HT1080 (cell line): Measurements from ENCODE around the gene SYPL2. TPM values are rescaled to one million over a fixed set of nuclear protein-coding genes. Genes with fewer than 3 reads are reported as not detected.
A peak's percentile ranks its signal among the peaks of the same experiment; 100 is the strongest.
"Not testable (repeated sequence)": the region's sequence is repeated elsewhere in the genome, so short reads cannot be mapped to it uniquely, and the experiment has no call there.

Experiments used
- DNase-seq: peaks from one replicate; pipeline ENCODE4 v3.0.0-alpha.2; 2015; ENCODE audit warnings: low read depth
- total RNA-seq: library from RNA; depleted of rRNA; stranded (reverse); fragments of >200 nt; shearing (Covaris generic); gene quantifications from 2 replicates; pipeline ENCODE4 v1.2.3, GENCODE V29; 2014

The SYPL2 gene
- total RNA-seq, 1 experiment from 2014 or later = 0.05 TPM

DNA sequence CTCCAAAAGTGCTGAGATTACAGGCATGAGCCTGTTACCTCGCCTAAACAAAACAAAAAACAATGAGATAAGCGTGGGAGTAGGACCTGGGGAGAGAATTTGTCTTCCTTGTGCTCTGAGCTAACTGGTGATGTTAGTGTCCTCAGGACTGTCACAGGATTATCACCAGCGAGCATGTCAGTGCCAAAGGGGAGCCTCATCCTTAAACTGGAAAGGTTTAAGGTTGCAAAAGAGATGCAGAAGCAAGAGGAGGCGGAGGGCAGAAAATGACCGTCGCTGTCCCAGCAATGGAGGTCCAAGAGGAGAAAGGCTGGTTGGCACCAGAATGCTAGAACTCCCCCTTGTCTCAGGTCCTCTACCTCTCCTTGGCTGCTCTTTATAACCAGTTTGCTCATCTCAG, 3.9 kb downstream of the SYPL2 start:
- DNase-seq = no peak

DNA sequence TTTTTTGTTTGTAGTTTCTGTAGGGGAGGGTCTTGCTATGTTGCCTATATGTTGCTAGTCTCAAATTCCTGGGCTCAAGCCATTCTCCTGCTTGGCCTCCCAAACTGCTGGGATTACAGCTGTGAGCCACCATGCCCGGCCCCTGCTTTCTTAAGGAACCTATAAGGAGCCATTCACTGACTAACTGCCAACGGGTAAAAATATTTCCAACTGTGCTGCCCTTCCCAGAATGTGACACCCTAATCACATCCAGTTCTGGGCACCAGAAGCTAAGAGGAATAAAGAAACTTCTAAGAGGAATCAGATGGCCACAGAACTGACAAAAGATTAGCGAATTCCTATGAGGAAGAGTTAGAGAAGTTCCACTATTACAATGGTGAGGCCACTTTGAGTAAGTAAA, 6.4 kb downstream of the SYPL2 start:
- no peak for DNase-seq

DNA sequence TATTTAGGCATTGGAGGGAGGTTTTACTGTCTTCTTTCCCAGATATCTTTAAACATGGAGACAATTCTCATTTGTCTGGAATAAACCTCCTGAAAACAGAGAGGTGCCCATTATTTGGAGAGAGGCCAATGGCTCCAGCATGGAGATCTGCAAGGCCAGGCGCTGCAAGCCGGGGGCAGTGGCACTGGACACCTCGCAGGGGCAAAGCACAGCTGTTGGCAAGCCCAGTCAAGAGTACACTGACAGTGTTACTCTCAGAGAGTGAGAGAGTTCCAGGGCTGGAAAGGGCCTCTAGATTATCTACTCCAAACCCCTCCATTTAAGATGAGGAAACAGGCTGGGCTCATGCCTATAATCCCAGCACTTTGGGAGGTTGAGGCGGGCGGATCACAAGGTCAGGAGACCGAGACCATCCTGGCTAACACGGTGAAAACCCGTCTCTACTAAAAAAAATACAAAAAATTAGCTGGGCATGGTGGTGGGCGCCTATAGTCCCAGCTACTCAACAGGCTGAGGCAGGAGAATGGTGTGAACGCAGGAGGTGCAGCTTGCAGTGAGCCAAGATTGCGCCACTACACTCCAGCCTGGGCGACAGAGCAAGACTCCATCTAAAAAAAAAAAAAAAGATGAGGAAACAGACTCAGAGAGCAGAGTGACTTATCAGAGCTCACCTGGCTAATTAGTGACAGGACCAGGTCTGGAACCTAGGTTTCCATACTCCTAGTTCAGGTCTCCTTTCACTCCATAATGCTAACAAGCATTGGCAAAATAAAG, 7.1 kb downstream of the SYPL2 start:
- not testable (repeated sequence) for DNase-seq

DNA sequence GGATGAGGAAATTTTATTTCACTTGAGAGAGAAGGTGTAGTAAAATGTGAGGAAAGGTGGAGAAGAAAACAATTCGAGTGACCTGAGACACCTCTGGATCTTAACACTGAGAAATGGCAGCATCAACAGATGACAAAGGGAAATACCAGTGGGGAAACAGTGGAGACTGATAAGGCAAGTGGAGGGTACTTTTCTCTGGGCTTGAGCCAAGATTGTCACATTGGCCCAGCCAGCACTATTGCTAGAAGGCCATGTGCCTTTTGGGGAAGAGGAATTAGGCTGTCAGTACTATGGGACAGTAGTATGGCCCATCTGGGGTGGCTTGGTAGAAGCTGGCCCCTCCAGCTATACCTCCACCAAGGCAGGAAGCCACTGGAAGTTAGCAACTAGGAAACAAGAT, 8.4 kb downstream of the SYPL2 start:
- no peak for DNase-seq

DNA sequence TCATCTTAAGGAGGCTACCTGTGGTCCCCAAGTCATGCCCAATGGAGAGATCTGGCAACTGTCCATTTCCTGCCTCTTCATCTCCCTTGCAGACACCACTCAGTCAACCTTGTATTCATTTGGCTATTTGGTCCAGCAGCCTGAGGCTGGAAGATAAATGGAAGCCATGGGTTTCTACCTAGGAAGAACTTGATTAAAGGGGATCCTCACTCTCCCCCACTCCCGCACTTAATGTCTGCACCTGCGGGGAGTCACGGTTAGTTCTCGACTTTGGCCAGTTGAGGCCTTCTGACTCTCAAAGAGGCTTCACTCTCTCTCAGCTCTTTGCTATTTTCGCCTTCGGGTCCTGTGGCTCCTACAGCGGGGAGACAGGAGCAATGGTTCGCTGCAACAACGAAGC, 8.9 kb downstream of the SYPL2 start:
- no peak for DNase-seq

DNA sequence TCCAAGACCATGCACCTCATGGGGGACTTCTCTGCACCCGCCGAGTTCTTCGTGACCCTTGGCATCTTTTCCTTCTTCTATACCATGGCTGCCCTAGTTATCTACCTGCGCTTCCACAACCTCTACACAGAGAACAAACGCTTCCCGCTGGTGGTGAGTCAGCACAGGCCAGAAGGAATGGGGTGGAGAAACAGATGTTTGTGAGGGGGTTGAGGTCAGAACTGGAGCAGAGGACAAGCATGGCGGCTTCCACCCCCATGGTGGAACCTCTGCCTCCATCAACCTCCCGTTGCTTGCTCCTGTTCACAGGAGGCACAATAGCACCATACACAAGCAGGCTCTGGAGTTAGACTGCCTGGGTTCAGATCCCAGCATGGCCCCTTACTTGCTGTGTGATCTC, 10.5 kb downstream of the SYPL2 start:
- peak; percentile 18 for DNase-seq

DNA sequence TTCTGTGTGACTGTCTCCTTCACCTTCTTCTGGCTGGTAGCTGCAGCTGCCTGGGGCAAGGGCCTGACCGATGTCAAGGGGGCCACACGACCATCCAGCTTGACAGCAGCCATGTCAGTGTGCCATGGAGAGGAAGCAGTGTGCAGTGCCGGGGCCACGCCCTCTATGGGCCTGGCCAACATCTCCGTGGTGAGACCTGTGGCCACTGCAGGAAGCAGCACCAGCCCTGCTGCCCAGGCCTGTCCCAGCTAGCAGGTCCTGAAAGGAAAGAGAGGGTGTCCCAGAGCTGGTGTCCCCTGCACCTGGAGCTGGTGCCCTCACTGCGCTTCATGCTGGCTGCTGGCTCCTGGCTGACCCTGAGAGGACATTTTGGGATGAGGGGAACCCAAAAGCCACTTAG, 11.5 kb downstream of the SYPL2 start:
- DNase-seq = peak; percentile 35

DNA sequence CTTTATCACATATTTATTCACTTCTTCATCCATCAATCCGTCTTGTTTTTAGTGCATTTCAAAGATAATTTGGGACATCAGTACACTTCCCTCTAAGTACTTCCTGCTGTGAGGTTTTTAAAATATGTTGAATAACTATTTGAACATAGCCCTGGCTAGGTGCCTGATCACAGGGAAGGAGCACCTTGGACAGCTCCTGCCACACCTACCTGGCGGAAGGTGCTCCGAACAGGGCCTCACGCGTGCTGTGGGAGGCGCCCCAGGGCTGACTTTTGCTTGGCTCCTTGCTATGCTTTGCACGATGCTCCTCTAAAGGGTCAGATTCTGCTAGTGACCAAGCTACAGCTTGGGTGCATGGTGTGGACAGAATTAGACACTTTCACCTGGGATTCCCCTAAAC, 12.5 kb downstream of the SYPL2 start:
- DNase-seq = no peak

DNA sequence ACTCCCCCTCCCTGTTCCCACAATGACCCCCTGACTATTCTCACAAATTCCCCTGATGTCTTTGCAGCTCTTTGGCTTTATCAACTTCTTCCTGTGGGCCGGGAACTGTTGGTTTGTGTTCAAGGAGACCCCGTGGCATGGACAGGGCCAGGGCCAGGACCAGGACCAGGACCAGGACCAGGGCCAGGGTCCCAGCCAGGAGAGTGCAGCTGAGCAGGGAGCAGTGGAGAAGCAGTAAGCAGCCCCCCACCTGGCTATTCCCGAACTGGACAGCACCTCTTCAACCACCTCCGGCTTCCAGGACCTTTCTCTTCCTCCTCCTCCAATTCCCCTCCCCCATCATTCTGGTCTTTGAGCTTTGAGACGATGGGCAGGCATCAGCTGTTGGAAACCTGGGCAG, 13.0 kb downstream of the SYPL2 start:
- DNase-seq = no peak

DNA sequence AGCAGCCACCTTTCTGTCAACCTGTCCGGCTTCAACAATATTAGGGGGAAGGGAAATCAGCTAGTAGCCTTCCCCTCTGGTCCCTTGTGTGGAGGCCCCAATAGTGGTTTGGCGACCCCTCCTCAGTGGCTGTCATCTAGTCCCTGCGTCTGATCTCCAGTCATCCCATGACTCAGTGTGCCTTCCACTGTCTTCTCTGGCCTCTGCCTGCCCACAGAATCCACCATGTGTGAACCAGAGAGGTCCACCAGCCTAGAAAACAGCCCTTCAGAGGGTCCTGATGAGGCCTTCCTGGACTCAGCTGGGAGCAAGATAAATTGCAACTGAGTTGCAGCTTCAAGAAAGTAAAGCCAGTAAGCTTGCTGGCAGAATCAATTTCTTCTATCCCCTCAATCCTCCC, 13.6 kb downstream of the SYPL2 start:
- DNase-seq = no peak

DNA sequence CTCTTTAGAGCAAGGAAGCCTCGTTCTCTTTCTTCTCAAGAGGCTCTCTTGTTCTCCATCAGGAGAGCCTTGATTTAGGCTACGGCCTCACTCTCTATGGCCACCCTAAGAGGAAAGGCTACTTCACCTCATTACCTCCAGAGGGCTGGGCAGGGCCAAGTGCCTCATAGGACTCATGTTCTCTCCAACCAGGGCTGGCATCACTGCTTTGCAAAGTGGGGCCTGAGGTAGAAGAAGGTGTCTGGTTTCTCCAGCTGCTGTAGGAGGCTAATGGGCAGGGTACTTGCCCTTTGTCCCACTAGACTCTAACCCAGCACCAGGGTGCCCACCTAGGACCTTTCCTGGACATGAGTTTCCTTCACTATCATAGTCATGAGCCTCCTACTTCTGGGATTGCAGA, 15.3 kb downstream of the SYPL2 start:
- no peak for DNase-seq

DNA sequence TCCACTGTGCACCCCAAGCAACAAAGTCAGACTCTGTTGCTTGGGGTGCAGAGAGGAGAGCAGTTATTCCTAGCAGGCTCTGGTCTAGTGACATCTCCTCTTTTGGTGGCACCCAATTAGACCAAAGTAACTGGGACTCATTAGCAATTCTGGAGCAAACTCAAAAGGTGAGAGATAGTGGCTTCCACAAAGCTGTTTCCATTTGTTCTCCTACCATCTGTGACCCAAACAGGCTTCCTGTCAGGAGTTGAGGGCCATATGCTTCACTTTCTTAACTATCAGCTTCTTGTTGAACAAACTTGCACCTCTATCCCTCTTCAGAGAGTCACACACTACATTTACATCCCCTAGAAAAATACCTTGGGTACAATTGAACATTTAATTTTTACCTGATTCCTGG, 15.9 kb downstream of the SYPL2 start:
- no peak for DNase-seq

DNA sequence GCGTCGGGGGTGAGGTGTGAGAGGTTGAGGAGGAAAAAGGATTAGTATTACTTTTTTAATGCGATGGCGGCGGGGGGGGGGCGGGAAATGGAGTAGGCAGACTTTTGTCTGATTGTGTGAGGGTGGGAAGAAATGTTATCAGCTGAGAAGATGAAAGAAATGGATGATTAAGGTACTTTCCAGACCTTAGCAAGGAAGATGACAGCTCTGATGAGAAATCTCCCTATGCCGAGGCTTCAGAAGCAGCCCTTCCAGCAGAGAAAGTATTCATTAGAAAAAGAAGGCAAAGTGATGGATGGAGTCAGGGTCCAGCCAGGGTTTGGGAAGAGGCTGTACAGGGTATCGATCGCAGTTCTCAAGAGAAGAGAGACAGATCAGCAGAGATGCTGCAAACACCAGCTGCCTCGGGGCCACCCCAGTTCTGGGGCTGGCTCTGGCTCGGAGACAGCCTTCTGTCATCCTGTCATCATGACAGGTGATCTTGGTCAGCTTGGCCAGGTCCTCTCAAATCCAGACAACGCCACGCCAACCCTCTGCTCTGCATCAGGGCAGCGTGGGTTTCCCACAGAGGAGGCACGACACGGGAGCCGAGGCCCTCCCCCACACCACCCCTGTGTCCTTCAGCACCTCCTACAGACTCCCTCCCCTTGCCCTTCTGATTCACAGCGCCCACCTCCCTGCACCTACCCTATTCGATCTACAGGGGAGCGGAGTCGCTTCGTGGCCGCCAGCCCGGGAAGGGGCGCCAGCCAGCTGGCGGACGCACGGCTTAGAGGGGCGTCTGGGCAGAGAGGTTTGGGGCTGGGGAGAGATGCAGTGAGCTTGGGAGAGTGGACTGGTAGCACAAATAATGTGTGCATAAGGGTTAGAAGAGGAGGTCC, 16.7 kb downstream of the SYPL2 start:
- DNase-seq = no peak

DNA sequence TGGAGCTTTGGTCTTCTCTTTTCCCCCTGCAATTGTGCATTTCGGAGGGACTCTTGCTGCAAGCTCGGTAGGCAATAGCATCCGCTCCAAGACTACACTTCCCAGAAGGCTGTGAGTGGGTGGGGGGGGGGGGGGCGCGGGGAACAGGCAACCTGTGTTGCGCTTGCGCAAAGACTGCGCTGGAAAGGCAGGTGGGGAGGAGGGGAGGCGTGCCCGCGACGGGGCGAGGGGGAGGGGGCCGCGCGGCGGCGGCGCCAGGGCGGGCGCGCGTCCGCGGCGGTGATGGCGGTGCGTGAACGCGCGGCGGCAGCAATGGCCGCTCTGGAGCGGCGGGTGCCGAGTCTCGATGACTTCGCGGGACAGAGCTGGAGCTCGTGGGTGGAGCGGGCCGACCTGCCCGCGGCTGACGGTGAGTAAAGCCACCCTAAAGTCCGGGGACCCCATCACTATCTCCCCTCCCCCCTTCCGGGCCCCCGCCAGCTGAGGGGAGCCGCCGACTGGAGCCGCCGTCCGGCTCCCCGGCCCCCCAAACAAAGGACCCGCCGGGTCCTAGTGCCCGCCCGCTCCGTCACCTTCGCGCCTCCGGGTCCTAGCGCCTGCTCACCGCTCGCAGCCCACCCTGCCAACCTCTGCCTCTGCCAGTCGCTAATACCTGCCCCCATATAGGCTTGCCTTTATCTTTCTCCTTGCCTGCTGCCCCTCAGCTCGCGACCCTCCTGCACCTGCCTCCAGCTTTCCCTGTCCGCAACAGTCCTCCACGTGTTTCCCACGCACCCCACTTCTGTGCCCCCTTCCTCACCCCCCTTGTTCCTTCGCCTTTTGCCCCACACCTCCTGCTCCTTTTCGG, 17.5 kb downstream of the SYPL2 start, which contains the start of gene ATXN7L2:
Gene ATXN7L2, plus strand, starts transcription at position 234 of the 847 bp plus-strand sequence. Its CDS starts 49 bp downstream, at position 283.
- peak; percentile 75 for DNase-seq

DNA sequence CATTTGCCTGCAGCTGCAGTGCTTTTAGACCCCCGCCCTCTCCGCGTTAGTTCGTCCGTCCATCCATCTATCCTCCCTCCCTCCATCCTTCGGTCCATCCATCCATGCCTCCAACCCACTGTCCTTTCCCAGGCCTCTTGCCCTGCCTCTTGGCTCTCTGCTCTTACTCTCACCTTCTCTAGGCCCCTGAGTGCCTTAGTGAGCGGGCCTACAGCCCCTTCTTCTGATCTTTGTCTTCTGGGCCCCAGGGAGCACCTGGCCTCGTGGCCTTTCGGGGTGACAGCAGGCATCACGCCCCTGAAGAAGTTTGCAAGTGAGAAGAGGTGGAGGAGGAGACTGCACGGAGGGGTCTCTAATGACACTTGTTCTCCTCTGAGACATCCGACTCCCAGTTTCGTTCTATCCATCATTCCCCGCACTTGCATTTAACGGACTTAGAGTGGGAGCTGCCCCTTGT, 18.2 kb downstream of the SYPL2 start:
- no peak for DNase-seq

DNA sequence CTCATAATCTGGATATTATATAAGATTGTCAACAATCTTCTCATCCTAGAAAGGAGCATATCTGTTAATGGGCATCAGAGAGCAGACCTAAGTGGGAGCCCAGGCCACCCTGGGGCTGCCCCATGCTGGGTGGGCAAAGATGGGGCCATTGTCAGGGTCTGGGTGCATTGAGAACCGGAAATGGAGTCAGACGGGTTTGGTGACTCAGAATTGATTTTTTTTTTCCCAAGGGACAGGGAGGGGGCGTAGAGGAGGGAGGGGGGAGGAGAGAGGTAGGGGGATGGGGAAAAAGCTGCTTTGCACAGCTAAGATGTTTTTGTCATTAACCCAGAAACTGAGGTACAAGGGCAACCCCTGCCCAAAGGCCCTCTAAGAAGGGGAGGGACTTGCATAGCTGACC, 18.7 kb downstream of the SYPL2 start:
- DNase-seq = peak; percentile 24

DNA sequence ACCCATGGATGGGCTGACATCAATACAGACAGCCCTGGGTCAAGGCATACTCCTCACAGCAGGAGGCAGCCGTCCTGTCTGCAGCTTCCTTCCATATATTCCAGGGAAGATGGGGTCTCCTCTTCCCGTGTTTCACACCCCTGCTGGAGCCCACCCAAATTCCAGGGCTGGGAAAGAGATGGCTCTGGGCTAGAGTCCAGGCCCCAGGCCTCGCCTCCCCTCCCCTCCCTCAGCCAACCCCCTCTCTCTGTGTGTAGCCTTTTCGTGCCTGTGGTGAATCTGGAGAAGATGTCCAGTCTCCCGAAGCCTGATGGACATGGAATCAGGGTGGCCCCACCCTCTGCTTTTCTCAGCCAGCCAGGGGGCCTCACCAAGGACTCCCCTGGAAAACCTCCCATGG, 20.9 kb downstream of the SYPL2 start:
- no peak for DNase-seq

DNA sequence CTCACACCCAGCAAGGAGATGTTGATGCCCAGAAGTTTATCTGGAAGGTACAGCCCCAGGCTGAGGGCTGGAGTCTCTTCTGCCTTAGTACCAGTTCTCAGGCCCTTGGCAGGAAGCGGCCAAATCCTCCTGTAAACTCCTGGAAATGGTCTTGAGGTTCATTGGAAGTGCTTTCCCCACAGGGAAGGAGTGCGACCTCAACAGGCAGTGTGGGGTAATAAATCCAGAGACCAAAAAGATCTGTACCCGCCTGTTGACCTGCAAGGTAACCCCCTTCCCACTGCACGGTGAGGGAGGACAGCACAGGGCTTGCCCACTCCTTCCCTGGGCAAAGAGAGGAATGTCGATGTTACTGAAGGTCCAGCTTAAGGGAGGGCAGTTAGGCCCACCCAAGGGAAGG, 21.9 kb downstream of the SYPL2 start:
- no peak for DNase-seq

DNA sequence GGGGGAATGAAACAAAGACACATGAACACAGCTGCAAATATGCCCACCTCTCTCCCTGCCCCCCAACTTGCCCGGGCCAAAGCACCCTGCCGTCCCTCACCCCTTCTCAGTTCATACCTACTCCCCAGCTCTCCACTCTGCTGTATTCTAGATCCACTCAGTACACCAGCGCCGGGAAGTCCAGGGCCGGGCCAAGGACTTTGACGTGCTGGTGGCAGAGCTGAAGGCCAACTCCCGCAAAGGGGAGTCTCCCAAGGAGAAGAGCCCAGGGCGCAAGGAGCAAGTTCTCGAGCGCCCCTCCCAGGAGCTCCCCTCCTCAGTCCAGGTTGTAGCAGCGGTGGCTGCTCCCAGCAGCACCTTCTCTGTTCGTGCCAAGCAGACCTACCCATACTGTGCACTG, 22.4 kb downstream of the SYPL2 start:
- DNase-seq = no peak

DNA sequence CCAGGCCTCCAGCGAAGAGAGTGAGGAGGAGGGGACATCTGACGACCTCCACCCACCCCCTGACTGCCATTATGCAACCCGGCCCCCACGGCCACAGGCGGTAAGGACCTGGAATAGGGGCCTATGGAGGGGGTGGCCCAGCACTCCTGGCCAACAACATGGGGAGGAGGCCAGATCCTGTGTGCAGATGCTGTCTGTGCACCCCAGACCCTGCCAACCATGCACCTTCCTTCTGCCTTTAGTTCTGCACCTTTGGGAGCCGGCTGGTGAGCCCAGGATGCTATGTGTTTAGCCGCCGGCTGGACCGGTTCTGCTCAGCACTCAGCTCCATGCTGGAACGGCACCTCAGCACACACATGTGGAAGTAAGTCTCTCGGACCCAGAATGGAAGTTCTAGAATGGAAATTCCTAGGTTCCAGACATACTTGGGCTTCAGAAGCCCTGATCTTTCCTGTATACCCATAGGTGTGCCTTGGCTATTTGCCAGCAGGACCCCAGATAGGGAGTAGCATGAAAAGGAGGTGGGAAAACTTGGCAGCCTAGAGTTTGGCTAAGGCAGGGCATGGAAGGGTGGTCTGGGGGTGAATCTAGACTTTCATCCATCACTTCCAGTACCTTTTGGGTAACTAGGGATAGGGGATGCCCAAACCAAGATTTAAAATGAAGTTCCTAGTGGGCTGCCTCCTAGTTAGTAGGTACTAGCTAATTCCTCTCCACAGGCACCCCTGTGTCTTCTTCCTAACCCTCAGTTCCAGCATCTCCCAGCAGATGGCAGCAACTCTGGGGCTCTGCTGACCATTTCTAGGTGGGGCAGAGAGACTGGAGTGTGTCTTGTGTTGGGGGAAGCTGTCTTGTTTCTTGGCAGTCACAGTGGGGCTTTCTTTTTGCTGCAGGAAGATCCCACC, 23.9 kb downstream of the SYPL2 start:
- peak; percentile 50 for DNase-seq

DNA sequence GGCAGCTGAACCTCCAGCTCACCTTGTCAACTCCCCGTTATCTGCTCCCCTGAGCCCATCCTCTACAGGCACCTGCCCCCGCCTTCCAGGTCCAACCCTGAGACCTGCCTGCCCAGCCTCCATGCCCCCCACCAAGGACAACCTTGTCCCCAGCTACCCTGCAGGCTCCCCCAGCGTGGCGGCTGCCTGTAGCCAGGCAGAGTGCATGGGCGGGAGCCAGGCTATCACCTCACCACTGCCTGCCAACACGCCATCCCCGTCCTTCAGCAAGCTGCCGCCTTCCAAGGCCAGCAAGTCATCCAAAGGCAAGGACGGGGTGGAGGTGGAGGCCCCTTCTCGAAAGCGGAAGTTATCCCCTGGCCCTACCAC, 24.6 kb downstream of the SYPL2 start:
- DNase-seq = no peak
